Ovary (tissue), 9 donors: ENCODE data around the gene ANKRD52. TPM values are rescaled to one million over a fixed set of nuclear protein-coding genes. Genes with fewer than 3 reads are reported as not detected.
"Not testable (repeated sequence)": the region's sequence is repeated elsewhere in the genome, so short reads cannot be mapped to it uniquely, and the experiment has no call there.

Experiments used
- DNase-seq, 5 donors: peaks; one replicate each; pipeline ENCODE4 v3.0.0-alpha.2; 2019 to 2020
- H3K27ac ChIP-seq, 2 donors: fragments of 200-600 bp; one replicate each; pipeline versions ENCODE4 v1.5.1 to v1.8.0; 2019 to 2022
- H3K27me3 ChIP-seq: fragments of 200-600 bp; one replicate; pipeline ENCODE4 v1.8.0; 2022
- H3K36me3 ChIP-seq: fragments of 200-600 bp; sonication (generic); one replicate; pipeline ENCODE4 v1.5.1; 2019
- H3K4me1 ChIP-seq: one replicate; pipeline ENCODE4 v1.8.1; 2013; ENCODE audit warnings: mild to moderate bottlenecking, moderate library complexity; ENCODE audit not compliant: insufficient read depth
- H3K4me3 ChIP-seq: fragments of 200-600 bp; sonication (generic); one replicate; pipeline ENCODE4 v1.5.1; 2017
- H3K9me3 ChIP-seq, 2 donors: fragments of 200-600 bp in 1 of 2; sonication (generic) in 1 of 2; one replicate each; pipeline versions ENCODE4 v1.5.1 to v1.8.1; 2013 to 2019; ENCODE audit warnings: mild to moderate bottlenecking in 1 of 2, moderate library complexity in 1 of 2
- CTCF ChIP-seq, 3 donors: fragments of 450-650 bp in 2 of 3; fragments of 200-600 bp in 1 of 3; IDR thresholded peaks; one replicate each; pipeline versions ENCODE4 v1.5.1 to v1.8.0; 2016 to 2022; ENCODE audit warnings: antibody characterized with exemption in 3 of 3, mild to moderate bottlenecking in 1 of 3
- EP300 ChIP-seq: sonication (generic); formaldehyde crosslinking; IDR thresholded peaks from one replicate; pipeline ENCODE4 v1.6.1; 2017; ENCODE audit warnings: antibody characterized with exemption
- POLR2A ChIP-seq: fragments of 450-650 bp; IDR thresholded peaks from one replicate; pipeline ENCODE4 v1.6.1; 2017; ENCODE audit warnings: antibody characterized with exemption, mild to moderate bottlenecking, moderate library complexity
- WGBS, 3 donors: extraction: QIAGEN DNeasy Blood & Tissue Kit in 1 of 3; methylation state at CpG; one replicate each; pipeline versions ENCODE4 v1.1.5 to v1.1.7; 2013 to 2017; 5-methylcytosine and 5-hydroxymethylcytosine counted together
- intact Hi-C, 4 donors: fragments of 100-400 bp; cut with DNase I; formaldehyde crosslinking; loops; one replicate each; pipeline versions ENCODE4 v1.11.0 to v1.15.1; 2022 to 2023
- polyA plus RNA-seq, 2 donors: library from polyadenylated mRNA; stranded (reverse); fragments of 200-250 nt in 1 of 2; fragments of 350-450 nt in 1 of 2; fragmentation: Illumina TruSeq in 1 of 2; extraction: RNeasy Lipid Tissue Mini Kit (QIAGEN cat#74804) in 1 of 2; gene quantifications; one replicate each; pipeline ENCODE4 v1.2.3, GENCODE V29; 2013 to 2014
- total RNA-seq, 7 donors: library from RNA; depleted of rRNA in 2 of 7; stranded (reverse); fragments of >200 nt in 2 of 7; fragmentation: NEBNext Ultra II Directional in 3 of 7; extraction: Animal tissue kit (Norgen Biotek cat#: 25700) in 3 of 7; gene quantifications; one replicate each; pipeline versions ENCODE4 v1.1.0 to v1.2.4, GENCODE V29; 2016 to 2023
- donor health status: DM: no; HTN: no; CAD: no; lungs with moderate emphysema.
- donor health status: DM: no; HTN: no; CAD: no.
- donor health status: Bipolar disorder and iron deficiency.
- donor health status: DM: yes; HTN: yes; CAD: no.
- donor health status: DM: no; HTN: no; CAD: no.
- donor health status: DM: yes; HTN: yes; CAD: no.

ANKRD52 gene
- total and polyA plus RNA-seq, 9 donors: 9.1 to 37.7 (median 26.2) TPM

DNA sequence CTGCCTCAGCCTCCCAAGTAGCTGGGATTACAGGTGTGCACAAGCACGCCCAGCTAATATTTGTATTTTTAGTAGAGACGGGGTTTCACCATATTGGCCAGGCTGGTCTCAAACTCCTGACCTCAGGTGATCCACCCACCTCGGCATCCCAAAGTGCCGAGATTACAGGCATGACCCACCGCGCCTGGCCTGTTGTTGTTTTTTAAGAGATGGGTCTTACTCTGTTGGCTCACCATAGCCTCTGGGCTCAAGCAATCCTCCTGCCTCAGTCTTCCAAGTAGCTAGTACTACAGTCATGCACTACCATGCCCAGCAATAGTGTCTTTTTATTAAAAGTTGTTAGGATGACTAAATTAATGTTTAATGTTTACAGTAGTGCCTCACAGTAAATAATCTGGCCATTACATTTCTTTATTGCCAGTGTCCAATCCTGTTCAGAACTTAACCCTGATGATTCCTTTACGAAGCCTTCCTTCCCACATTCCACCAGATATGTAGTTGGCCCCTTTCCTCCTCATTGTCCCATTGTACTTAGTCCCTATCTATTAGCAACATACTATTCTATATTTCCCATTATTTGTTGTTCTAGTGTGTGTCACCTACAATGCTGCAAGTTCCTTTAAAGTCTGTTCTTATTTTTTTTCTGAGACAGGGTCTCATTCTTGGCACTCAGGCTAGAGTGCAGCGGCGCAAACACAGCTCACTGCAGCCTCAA, 60.1 kb downstream of the ANKRD52 start:
- H3K4me3 ChIP-seq: no peak overlapping the region
- H3K4me1 ChIP-seq: peaks cover 1% of the 10 kb centered on the region
- H3K9me3 ChIP-seq: no peaks in the 10 kb centered on the region
- H3K36me3 ChIP-seq: no peaks in the 10 kb centered on the region
- TF ChIP-seq POLR2A (no peak), CTCF (IDR thresholded peaks at IDR 0.05) (no peak), EP300 (no peak)
- no peak overlapping the region for H3K27ac ChIP-seq
- WGBS, 3 donors: 72 to 87% (median 77%) methylated on average over 9 of the region's 9 CpGs
- no peak for DNase-seq
- H3K27me3 ChIP-seq: no peaks in the 10 kb centered on the region
- intact Hi-C loops: loop anchor here in 1 of 4 donors (10.0 kb wide), 2 partner anchors 97 to 267 kb away; partner anchors contain the start of gene SPRYD4

- not testable (repeated sequence) for H3K4me1 ChIP-seq, H3K36me3 ChIP-seq, H3K27ac ChIP-seq, H3K9me3 ChIP-seq, H3K27me3 ChIP-seq, H3K4me3 ChIP-seq
- intact Hi-C loops: loop anchor here in 1 of 4 donors (10.0 kb wide), 2 partner anchors 98 to 268 kb away; partner anchors contain the start of gene SPRYD4
- 32 to 44% (median 33%) methylated on average over 11 of the region's 11 CpGs for WGBS, 3 donors
- DNase-seq: peak in 1 of 5 donors; percentile 25
Observed at GRCh38 chr12:56196818-56197550, 61.2 kb downstream of the ANKRD52 start.

DNA sequence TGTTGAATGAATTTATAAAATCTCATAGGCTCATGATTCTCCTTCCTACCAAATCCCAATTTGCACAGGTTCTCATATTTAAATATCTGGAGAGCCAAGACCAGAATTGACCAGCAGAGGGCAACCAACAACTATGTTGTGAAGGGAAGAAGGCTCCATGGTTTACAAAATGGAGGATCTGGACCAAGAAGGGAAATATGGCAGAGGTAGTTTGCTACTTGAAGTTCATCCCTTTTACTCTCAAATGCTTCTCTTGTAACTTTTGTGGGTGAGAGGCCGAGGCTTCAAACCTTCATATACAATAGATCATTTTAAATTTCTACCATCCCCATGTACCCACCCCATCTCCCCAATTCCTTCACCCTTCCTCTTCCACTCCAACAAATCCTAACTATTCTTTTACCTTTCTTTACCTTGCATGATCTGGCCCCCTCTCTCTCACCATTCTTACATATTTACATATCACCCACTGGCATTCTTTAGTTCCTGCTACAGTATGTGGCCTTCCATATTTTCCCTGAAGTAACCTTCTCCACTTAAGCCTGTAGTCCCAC, 65.1 kb downstream of the ANKRD52 start:
- intact Hi-C loops: loop anchor here in 3 of 4 donors (5.0 to 10.0 kb wide), 4 partner anchors 34 to 272 kb away; partner anchors contain the start of genes SLC39A5 (in 1 of the 3) and SPRYD4 (in 1 of the 3)
- no peak for TF ChIP-seq POLR2A
- peak; percentile 60 to 70 (median 69) for TF ChIP-seq CTCF (IDR thresholded peaks at IDR 0.05)
- WGBS, 3 donors: 52 to 78% (median 72%) methylated on average over 1 of the region's 1 CpG

GRCh38 chr12:56192582-56192981, 65.6 kb downstream of the ANKRD52 start:
- H3K27ac ChIP-seq: no peak overlapping the region
- H3K27me3 ChIP-seq: no peaks in the 10 kb centered on the region
- no peak for TF ChIP-seq POLR2A
- no peak for TF ChIP-seq EP300
- TF ChIP-seq CTCF (IDR thresholded peaks at IDR 0.05): no peak
- intact Hi-C loops: loop anchor here in 3 of 4 donors (5.0 to 10.0 kb wide), 4 partner anchors 35 to 272 kb away; partner anchors contain the start of genes SLC39A5 (in 1 of the 3) and SPRYD4 (in 1 of the 3)
- DNase-seq: no peak
- H3K4me3 ChIP-seq: no peak overlapping the region
- H3K9me3 ChIP-seq: no peaks in the 10 kb centered on the region
- H3K4me1 ChIP-seq: peaks cover 4% of the 10 kb centered on the region
- H3K36me3 ChIP-seq: no peaks in the 10 kb centered on the region

More for the DNA sequence above, 65.1 kb downstream of the ANKRD52 start:
- Histone ChIP-seq H3K4me1 (peaks cover 4% of the 10 kb centered on the region), H3K27me3 (no peaks in the 10 kb centered on the region), H3K9me3 (no peaks in the 10 kb centered on the region), H3K27ac (no peak overlapping the region), H3K4me3 (no peak overlapping the region), H3K36me3 (no peaks in the 10 kb centered on the region)
- DNase-seq: peak in 4 of 5 donors; percentile 60 to 84 (median 74)
